Muscle of leg (tissue), 16 donors: Measurements from ENCODE around the gene SLC7A8. TPM values are rescaled to one million over a fixed set of nuclear protein-coding genes. Genes with fewer than 3 reads are reported as not detected.
A peak's percentile ranks its signal among the peaks of the same experiment; 100 is the strongest.
"Not testable (repeated sequence)": the region's sequence is repeated elsewhere in the genome, so short reads cannot be mapped to it uniquely, and the experiment has no call there.

Source experiments
- DNase-seq: peaks from one replicate; pipeline ENCODE4 v3.0.0; 2013
- H3K27ac ChIP-seq: one replicate; pipeline ENCODE4 v1.5.1; 2013; ENCODE audit warnings: mild to moderate bottlenecking, low read length, control low read depth
- H3K27me3 ChIP-seq: one replicate; pipeline ENCODE4 v1.6.1; 2013; ENCODE audit warnings: low read length; ENCODE audit not compliant: control insufficient read depth, insufficient read depth
- H3K36me3 ChIP-seq: one replicate; pipeline ENCODE4 v1.6.1; 2013; ENCODE audit warnings: low read length; ENCODE audit not compliant: control insufficient read depth, insufficient read depth
- H3K4me1 ChIP-seq: one replicate; pipeline ENCODE4 v1.6.1; 2013; ENCODE audit warnings: low read length; ENCODE audit not compliant: control insufficient read depth, insufficient read depth
- H3K4me3 ChIP-seq: one replicate; pipeline ENCODE4 v1.5.1; 2013; ENCODE audit warnings: low read length, control low read depth
- H3K9me3 ChIP-seq: replicated peaks from 2 replicates; pipeline ENCODE4 v1.6.1; 2013; ENCODE audit warnings: low read depth, low read length; ENCODE audit not compliant: control insufficient read depth
- WGBS: methylation state at CpG from one replicate; pipeline ENCODE4 v1.1.5; 2013; ENCODE audit warnings: missing lambda C conversion rate; ENCODE audit not compliant: insufficient coverage; 5-methylcytosine and 5-hydroxymethylcytosine counted together
- long read RNA-seq, 11 donors: transcript quantifications; one replicate each; lab custom pipeline, GENCODE V29; 2026
- polyA plus RNA-seq, 8 donors: library from polyadenylated mRNA; unstranded; fragments of 120-200 nt; gene quantifications; one replicate each; pipeline versions ENCODE4 v1.2.1 to v1.2.3, GENCODE V29; 2013; ENCODE audit warnings: inconsistent platforms in 1 of 8, low replicate concordance in 1 of 8; ENCODE audit not compliant: insufficient read length in 8 of 8, insufficient read depth in 1 of 8
- total RNA-seq: library from RNA; stranded (reverse); fragments of 120-200 nt; gene quantifications from one replicate; pipeline ENCODE4 v1.2.4, GENCODE V29; 2013

The SLC7A8 gene
- 4.2 TPM for total RNA-seq
- 10 to 100 TPM in 2 of 8 donors, 1 to 10 TPM in 6; 2.6 to 10.6 (median 5.0) TPM for polyA plus RNA-seq
- long read RNA-seq, donor 1, full-length matches to known transcripts, result 1 of 1 reads
- long read RNA-seq, donor 1, partial matches to known transcripts, result 0 of 1 reads
- long read RNA-seq, donor 1, other reads (novel, unspliced or antisense), result 0 of 1 reads
- long read RNA-seq, donor 2, partial matches to known transcripts, result 0 of 1 reads
- long read RNA-seq, donor 2, other reads (novel, unspliced or antisense), result 0 of 1 reads
- long read RNA-seq, donor 3, full-length matches to known transcripts, result 3 of 3 reads
- long read RNA-seq, donor 3, partial matches to known transcripts, result 0 of 3 reads
- long read RNA-seq, donor 3, other reads (novel, unspliced or antisense), result 0 of 3 reads
- long read RNA-seq, donor 4, partial matches to known transcripts, result 0 of 1 reads
- long read RNA-seq, donor 4, other reads (novel, unspliced or antisense), result 0 of 1 reads
- long read RNA-seq, donor 5, result 0 reads
- long read RNA-seq, donor 6, result 0 reads
- long read RNA-seq, donor 7, result 0 reads
- long read RNA-seq, donor 8, result 0 reads
- long read RNA-seq, donor 9, result 0 reads
- long read RNA-seq, donor 10, partial matches to known transcripts, result 0 of 2 reads
- long read RNA-seq, donor 10, other reads (novel, unspliced or antisense), result 0 of 2 reads
- long read RNA-seq, donor 11, result 0 reads

DNA sequence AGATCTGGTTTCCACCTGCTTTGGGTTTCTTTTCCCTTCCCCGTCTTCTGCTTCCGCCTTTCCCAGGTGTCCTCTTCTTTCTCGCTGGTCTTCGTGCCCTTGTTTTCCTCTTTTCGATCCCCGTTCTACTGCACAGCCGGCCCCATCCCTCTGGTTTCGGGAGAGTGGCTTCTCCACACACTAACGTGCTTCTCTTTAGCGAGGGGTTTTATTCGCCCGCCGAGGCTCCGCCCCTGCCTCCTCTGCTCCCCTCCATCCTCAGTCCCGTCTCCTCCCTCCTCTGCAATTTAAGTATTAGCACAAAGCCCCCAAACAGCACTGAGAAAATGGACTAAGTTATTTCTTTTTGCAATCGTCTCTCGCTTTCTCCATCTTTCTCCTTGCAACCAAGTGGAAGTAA, at the start of gene SLC7A8:
Gene SLC7A8, minus strand, starts transcription at position 182 of the 400 bp plus-strand sequence. CDS start 746 bp downstream, outside the sequence.
- DNase-seq, result peak; percentile 75
- Histone ChIP-seq H3K27ac (no peak within 1 kb of the TSS), H3K4me1 (peaks cover 10% of the 10 kb centered on the region), H3K4me3 (peak within 1 kb of the TSS; percentile 47), H3K27me3 (peaks cover 21% of the 10 kb centered on the region), H3K36me3 (no peaks in the 10 kb centered on the region), H3K9me3 (no peaks in the 10 kb centered on the region)
- 0% methylated on average over 15 of the region's 17 CpGs for WGBS

DNA sequence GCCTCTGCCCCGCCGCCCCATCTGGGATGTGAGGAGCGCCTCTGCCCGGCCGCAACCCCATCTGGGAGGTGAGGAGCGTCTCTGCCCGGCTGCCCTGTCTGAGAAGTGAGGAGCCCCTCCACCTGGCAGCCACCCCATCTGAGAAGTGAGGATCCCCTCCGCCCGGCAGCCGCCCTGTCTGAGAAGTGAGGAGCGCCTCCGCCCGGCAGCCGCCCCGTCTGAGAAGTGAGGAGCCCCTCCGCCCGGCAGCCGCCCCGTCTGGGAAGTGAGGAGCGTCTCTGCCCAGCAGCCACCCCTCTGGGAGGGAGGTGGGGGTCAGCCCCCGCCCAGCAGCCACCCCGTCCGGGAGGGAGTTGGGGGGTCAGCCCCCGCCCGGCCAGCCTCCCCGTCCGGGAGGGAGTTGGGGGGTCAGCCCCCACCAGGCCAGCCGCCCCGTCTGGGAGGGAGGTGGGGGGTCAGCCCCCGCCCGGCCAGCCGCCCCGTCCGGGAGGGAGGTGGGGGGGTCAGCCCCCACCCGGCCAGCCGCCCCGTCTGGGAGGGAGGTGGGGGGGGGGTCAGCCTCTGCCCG, 48.9 kb upstream of the SLC7A8 start:
- H3K9me3 ChIP-seq, H3K4me3 ChIP-seq, DNase-seq, H3K27me3 ChIP-seq, H3K4me1 ChIP-seq, H3K36me3 ChIP-seq, H3K27ac ChIP-seq: not testable (repeated sequence)
- 98% methylated on average over 12 of the region's 38 CpGs for WGBS

- H3K9me3 ChIP-seq, result no peaks in the 10 kb centered on the region
- no peaks in the 10 kb centered on the region for H3K27me3 ChIP-seq
- H3K27ac ChIP-seq, result no peak overlapping the region
- WGBS, result no CpG with 5 or more reads among the region's 1 CpG
- H3K36me3 ChIP-seq, result no peaks in the 10 kb centered on the region
- no peak overlapping the region for H3K4me3 ChIP-seq
- no peaks in the 10 kb centered on the region for H3K4me1 ChIP-seq
- no peak for DNase-seq
Observed at GRCh38 chr14:23228812-23229211, 45.4 kb upstream of the SLC7A8 start.

- Histone ChIP-seq H3K27me3 (no peaks in the 10 kb centered on the region), H3K9me3 (no peaks in the 10 kb centered on the region), H3K27ac (no peak overlapping the region), H3K4me1 (no peaks in the 10 kb centered on the region), H3K36me3 (no peaks in the 10 kb centered on the region), H3K4me3 (no peak overlapping the region)
- DNase-seq, result no peak
- WGBS, result no CpG with 5 or more reads among the region's 4 CpGs
Observed at GRCh38 chr14:23227566-23227965, 44.1 kb upstream of the SLC7A8 start.

GRCh38 chr14:23224958-23225357, 41.5 kb upstream of the SLC7A8 start:
- H3K4me1 ChIP-seq, DNase-seq, H3K27ac ChIP-seq, H3K4me3 ChIP-seq, H3K27me3 ChIP-seq, H3K9me3 ChIP-seq, H3K36me3 ChIP-seq: not testable (repeated sequence)
- whole genome bisulfite sequencing, result no CpG with 5 or more reads among the region's 1 CpG

DNA sequence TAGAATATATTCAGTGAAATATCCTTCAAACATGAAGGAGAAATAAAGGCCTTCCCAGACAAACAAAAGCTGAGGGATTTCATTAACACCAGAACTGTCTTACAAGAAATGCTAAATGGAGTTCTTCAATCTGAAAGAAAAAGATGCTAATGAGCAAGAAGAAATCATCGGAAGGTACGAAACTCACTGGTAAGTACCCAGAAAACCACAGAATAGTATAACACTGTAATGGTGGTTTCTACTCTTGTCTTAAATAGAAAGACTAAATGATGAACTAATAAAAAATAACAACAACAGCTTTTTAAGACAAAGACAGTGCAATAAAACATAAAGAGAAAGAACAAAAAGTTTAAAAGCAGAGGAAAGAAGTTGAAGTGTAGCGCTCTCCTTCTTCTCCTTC, 35.6 kb upstream of the SLC7A8 start:
- no peak for DNase-seq
- Histone ChIP-seq H3K27ac (no peak overlapping the region), H3K4me1 (no peaks in the 10 kb centered on the region), H3K4me3 (no peak overlapping the region), H3K27me3 (no peaks in the 10 kb centered on the region), H3K9me3 (peaks cover 2% of the 10 kb centered on the region), H3K36me3 (no peaks in the 10 kb centered on the region)
- no CpG with 5 or more reads among the region's 3 CpGs for WGBS

GRCh38 chr14:23217032-23218020, 33.9 kb upstream of the SLC7A8 start:
- DNase-seq, result no peak
- no peak overlapping the region for H3K4me3 ChIP-seq
- no peaks in the 10 kb centered on the region for H3K4me1 ChIP-seq
- no peak overlapping the region for H3K27ac ChIP-seq
- peaks cover 2% of the 10 kb centered on the region for H3K9me3 ChIP-seq
- H3K27me3 ChIP-seq, result no peaks in the 10 kb centered on the region
- WGBS, result 70% methylated on average over 2 of the region's 6 CpGs
- H3K36me3 ChIP-seq, result no peaks in the 10 kb centered on the region

GRCh38 chr14:23215421-23215820, 32.0 kb upstream of the SLC7A8 start:
- H3K9me3 ChIP-seq, result peaks cover 2% of the 10 kb centered on the region

DNA sequence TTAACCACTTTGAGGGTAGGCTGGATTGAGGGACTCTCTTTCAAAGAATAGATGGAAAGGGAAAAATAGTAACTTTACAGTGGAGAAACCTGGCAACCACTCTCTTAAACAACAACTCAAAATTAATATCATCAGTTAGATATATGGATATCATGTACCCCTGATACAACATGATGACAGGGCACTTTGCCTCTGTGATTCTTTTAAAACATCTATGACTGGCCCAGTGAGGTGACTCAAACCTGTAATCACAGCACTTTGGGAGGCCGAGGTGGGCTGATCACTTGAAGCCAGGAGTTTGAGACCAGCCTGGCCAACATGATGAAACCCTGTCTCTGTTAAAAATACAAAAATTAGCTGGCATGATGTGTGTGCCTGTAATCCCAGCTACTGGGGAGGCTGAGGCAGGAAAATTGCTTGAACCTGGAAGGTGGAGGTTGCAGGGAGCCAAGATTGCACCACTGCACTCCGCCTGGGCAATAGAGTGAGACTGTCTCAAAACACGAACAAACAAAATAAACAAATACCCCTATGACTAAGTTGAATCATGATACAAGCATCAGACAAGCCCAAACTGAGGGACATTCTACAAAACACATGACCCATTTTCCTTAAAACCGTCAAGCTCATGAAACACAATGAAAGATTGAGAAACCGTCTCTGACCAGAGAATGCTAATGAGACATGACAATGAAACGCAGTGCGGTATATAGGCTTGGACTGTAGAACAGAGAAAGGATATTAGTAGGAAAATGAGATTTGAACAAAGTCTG, 26.4 kb upstream of the SLC7A8 start:
- Histone ChIP-seq H3K36me3 (no peaks in the 10 kb centered on the region), H3K4me3 (no peak overlapping the region), H3K4me1 (no peaks in the 10 kb centered on the region), H3K27ac (no peak overlapping the region), H3K9me3 (no peaks in the 10 kb centered on the region), H3K27me3 (no peaks in the 10 kb centered on the region)
- whole genome bisulfite sequencing, result 81% methylated on average over 3 of the region's 7 CpGs
- no peak for DNase-seq

More at GRCh38 chr14:23215421-23215820, 32.0 kb upstream of the SLC7A8 start:
- no CpG with 5 or more reads among the region's 1 CpG for WGBS
- H3K4me1 ChIP-seq, result no peaks in the 10 kb centered on the region
- H3K4me3 ChIP-seq, result no peak overlapping the region
- no peak for DNase-seq
- H3K36me3 ChIP-seq, result no peaks in the 10 kb centered on the region
- no peaks in the 10 kb centered on the region for H3K27me3 ChIP-seq
- no peak overlapping the region for H3K27ac ChIP-seq
